Measurements from ENCODE around the gene ENTREP1. TPM values are rescaled to one million over a fixed set of nuclear protein-coding genes. Genes with fewer than 3 reads are reported as not detected.
A peak's percentile ranks its signal among the peaks of the same experiment; 100 is the strongest.

Gene ENTREP1
- total RNA-seq: 1 to 10 TPM; 2.3 to 6.3 (median 3.7) TPM

DNA sequence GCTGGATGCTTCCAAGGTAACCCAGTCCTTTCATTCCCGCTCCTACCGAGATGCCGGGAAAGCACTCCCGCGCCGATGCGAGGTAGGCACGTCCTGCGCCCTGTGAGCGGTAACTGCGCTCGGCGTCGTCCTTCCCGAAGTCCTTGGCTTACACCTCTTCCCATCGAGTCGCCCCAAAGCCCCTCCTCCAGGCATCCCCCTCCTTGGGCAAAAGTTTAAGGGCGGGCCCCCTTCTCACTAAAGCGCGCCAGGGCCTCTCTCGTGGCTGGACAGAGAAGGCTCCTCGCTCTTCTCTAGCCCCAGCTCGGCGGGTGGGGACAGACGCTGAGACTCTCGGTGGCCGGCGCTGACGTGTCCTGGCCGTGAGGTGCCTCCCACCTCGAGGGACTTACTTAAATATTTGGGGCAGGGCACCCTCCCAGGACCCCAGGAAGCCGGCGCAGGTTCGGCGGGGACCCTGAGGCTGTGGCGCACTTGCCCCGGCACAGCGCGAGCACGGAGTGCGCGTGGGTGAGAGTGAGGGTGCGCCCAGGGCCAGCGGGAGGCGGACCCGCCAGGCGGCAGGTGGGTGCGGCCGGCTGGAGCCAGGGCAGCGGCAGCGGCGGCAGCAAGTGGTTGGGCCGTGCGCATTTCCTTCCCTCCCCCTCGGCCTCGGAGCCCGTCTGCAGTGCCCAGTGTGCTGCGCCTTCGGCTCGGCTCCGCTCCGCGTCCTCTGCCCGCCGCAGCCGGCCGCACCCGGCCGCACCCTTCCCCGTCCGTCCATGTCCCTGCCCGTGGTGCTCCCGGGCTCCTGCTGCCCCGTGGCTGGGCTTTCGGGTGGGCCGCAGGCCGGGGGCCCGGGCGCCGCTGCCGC lies at the start of gene ENTREP1:
Gene ENTREP1 (plus strand): TSS at position 667 of the 853 bp plus-strand sequence. CDS start 95 bp downstream, at position 762.
- H3K36me3 ChIP-seq: no peaks in the 10 kb centered on the region
- TF ChIP-seq CTCF (IDR thresholded peaks at IDR 0.05) (no peak), POLR2A (IDR thresholded peaks at IDR 0.05) (no peak), EP300 (IDR thresholded peaks at IDR 0.05) (no peak)
- peak within 1 kb of the TSS; percentile 32 to 56 (median 36) for H3K4me3 ChIP-seq
- peaks cover 0 to 42% of the 10 kb centered on the region in 2 donors for H3K27me3 ChIP-seq
- H3K27ac ChIP-seq: peak within 1 kb of the TSS in 2 of 4 donors; percentile 42 to 52
- DNase-seq (ENCODE audit: low spot score in 2 of 2): no peak
- WGBS, 2 donors: 1 to 2% methylated on average over 28 to 42 of the region's 81 CpGs
- H3K4me1 ChIP-seq: peaks cover 0 to 18% (median 6%) of the 10 kb centered on the region in 4 donors
- H3K9me3 ChIP-seq: no peaks in the 10 kb centered on the region

DNA sequence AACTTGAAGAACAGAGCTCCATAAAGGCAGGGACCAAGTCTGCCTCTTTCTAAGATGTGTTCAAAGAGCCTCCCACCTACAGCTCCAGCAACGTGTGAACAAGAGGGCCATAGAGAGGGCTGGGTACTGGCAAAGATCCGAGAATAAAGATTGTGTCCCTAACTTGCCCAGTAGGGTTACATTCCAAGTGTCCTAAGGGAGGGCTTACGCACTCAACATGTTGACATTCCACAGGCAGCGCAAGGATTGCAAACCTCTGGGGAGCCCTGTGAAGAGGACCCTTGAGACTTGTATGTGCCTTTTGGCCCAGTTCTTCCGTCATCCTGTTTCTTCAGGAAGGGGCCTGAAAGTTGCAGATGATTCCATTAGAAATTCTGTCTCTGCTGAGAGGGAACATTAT lies 48.2 kb upstream of the ENTREP1 start:
- Histone ChIP-seq H3K27ac (no peak overlapping the region), H3K36me3 (no peaks in the 10 kb centered on the region), H3K4me1 (no peaks in the 10 kb centered on the region), H3K27me3 (no peaks in the 10 kb centered on the region), H3K9me3 (peaks cover 0 to 13% (median 0%) of the 10 kb centered on the region in 4 donors), H3K4me3 (no peak overlapping the region)
- peak in 1 of 2 donors; percentile 54 for TF ChIP-seq EP300 (IDR thresholded peaks at IDR 0.05)
- no peak for TF ChIP-seq CTCF (IDR thresholded peaks at IDR 0.05)
- DNase-seq (ENCODE audit: low spot score in 2 of 2): no peak
- WGBS, 2 donors: 50 to 65% methylated on average over 5 of the region's 5 CpGs

GRCh38 chr9:69279084-69279731 lies 45.8 kb upstream of the ENTREP1 start:
- Histone ChIP-seq H3K9me3 (peaks cover 0 to 7% (median 0%) of the 10 kb centered on the region in 4 donors), H3K27me3 (no peaks in the 10 kb centered on the region), H3K36me3 (no peaks in the 10 kb centered on the region), H3K4me1 (no peaks in the 10 kb centered on the region), H3K4me3 (no peak overlapping the region), H3K27ac (no peak overlapping the region)
- no peak for DNase-seq (ENCODE audit: low spot score in 2 of 2)
- TF ChIP-seq POLR2A (IDR thresholded peaks at IDR 0.05): no peak
- no peak for TF ChIP-seq CTCF (IDR thresholded peaks at IDR 0.05)
- TF ChIP-seq EP300 (IDR thresholded peaks at IDR 0.05): no peak
- WGBS, 2 donors: 69 to 80% methylated on average over 5 of the region's 5 CpGs

- Histone ChIP-seq H3K36me3 (no peaks in the 10 kb centered on the region), H3K27ac (no peak overlapping the region), H3K27me3 (no peaks in the 10 kb centered on the region), H3K4me3 (no peak overlapping the region), H3K9me3 (peaks cover 0 to 6% (median 0%) of the 10 kb centered on the region in 4 donors), H3K4me1 (no peaks in the 10 kb centered on the region)
- 25% methylated on average over 3 of the region's 3 CpGs for WGBS, 2 donors
- DNase-seq (ENCODE audit: low spot score in 2 of 2): no peak
- TF ChIP-seq EP300 (IDR thresholded peaks at IDR 0.05) (no peak), POLR2A (IDR thresholded peaks at IDR 0.05) (no peak), CTCF (IDR thresholded peaks at IDR 0.05) (no peak)
Observed at GRCh38 chr9:69279733-69280132, 45.3 kb upstream of the ENTREP1 start.

DNA sequence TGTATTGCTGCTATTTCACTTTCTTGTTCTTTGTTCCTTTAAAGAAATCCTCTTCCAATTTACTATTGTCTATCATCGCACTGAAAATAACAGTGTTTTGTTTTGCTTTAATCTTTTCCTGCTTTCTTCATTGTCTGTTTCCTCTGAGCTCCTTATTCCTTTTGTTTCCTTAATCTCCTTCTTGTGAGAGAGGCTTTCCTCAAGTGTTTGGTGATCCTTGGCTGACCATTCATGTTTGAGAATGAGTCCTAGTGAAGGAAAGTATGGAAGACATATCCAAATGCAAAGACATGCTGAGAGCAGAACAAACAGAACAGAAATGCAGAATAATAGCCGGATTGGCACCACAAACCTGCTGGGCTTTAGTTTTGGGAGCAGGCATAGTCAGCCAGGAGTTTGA lies 42.0 kb upstream of the ENTREP1 start:
- H3K4me1 ChIP-seq: no peaks in the 10 kb centered on the region
- peaks cover 0 to 6% (median 0%) of the 10 kb centered on the region in 4 donors for H3K9me3 ChIP-seq
- no peaks in the 10 kb centered on the region for H3K36me3 ChIP-seq
- WGBS, 2 donors: 48 to 62% methylated on average over 2 of the region's 2 CpGs
- no peaks in the 10 kb centered on the region for H3K27me3 ChIP-seq
- DNase-seq (ENCODE audit: low spot score in 2 of 2): no peak
- no peak overlapping the region for H3K27ac ChIP-seq
- no peak for TF ChIP-seq CTCF (IDR thresholded peaks at IDR 0.05)
- TF ChIP-seq EP300 (IDR thresholded peaks at IDR 0.05): no peak
- H3K4me3 ChIP-seq: no peak overlapping the region
